CD8-positive, alpha-beta memory T cell (primary cell): Measurements from ENCODE around the gene SESTD1. TPM values are rescaled to one million over a fixed set of nuclear protein-coding genes. Genes with fewer than 3 reads are reported as not detected.
A peak's percentile ranks its signal among the peaks of the same experiment; 100 is the strongest.
"Not testable (repeated sequence)": the region's sequence is repeated elsewhere in the genome, so short reads cannot be mapped to it uniquely, and the experiment has no call there.

Source experiments
- CTCF ChIA-PET: fragments of 350-600 bp; sonication (Branson Sonifier 250); formaldehyde crosslinking; loops from one replicate; lab custom pipeline; 2021; ENCODE audit warnings: antibody characterized with exemption; lab: Charles Lee
- POLR2A ChIA-PET: fragments of 350-600 bp; sonication (Branson Sonifier 250); formaldehyde crosslinking; loops from one replicate; lab custom pipeline; 2021; ENCODE audit warnings: antibody characterized with exemption; lab: Charles Lee
- DNase-seq, 5 donors: peaks; one replicate each; pipeline versions ENCODE4 v3.0.0 to v3.0.0-alpha.2; 2020 to 2022; ENCODE audit warnings: mixed read lengths in 1 of 5
- H3K27ac ChIP-seq: one replicate; pipeline ENCODE4 v1.7.0; 2013; ENCODE audit warnings: low read depth, mild to moderate bottlenecking, low read length, moderate library complexity
- H3K27me3 ChIP-seq: 2 replicates; pipeline ENCODE4 v1.7.0; 2013; ENCODE audit warnings: low read length, mild to moderate bottlenecking; ENCODE audit not compliant: insufficient read depth, poor library complexity, severe bottlenecking
- H3K36me3 ChIP-seq: 2 replicates; pipeline ENCODE4 v1.7.0; 2013; ENCODE audit warnings: mild to moderate bottlenecking, low read length, moderate library complexity; ENCODE audit not compliant: insufficient read depth
- H3K4me1 ChIP-seq: 2 replicates; pipeline ENCODE4 v1.7.0; 2013; ENCODE audit warnings: mild to moderate bottlenecking, low read length, moderate library complexity; ENCODE audit not compliant: insufficient read depth
- H3K4me3 ChIP-seq: 2 replicates; pipeline ENCODE4 v1.7.0; 2013; ENCODE audit warnings: mild to moderate bottlenecking, low read length
- H3K9me3 ChIP-seq: 2 replicates; pipeline ENCODE4 v1.7.0; 2013; ENCODE audit warnings: mild to moderate bottlenecking, low read length
- H3K27ac Mint-ChIP-seq, 8 donors: one replicate each; pipeline ENCODE4 v1.8.0; 2020 to 2021; ENCODE audit warnings: mixed read lengths in 8 of 8, mild to moderate bottlenecking in 6 of 8, inconsistent platforms in 3 of 8, moderate library complexity in 3 of 8
- H3K27me3 Mint-ChIP-seq, 2 donors: one replicate each; pipeline ENCODE4 v1.8.0; 2020 to 2021; ENCODE audit warnings: mixed read lengths in 2 of 2, mild to moderate bottlenecking in 1 of 2, moderate library complexity in 1 of 2
- H3K36me3 Mint-ChIP-seq, 3 donors: one replicate each; pipeline ENCODE4 v1.8.0; 2020 to 2021; ENCODE audit warnings: mixed read lengths in 3 of 3, inconsistent platforms in 1 of 3, mild to moderate bottlenecking in 1 of 3
- H3K4me1 Mint-ChIP-seq, 3 donors: one replicate each; pipeline ENCODE4 v1.8.0; 2020 to 2021; ENCODE audit warnings: mixed read lengths in 3 of 3, inconsistent platforms in 1 of 3, mild to moderate bottlenecking in 1 of 3
- H3K4me3 Mint-ChIP-seq, 7 donors: one replicate each; pipeline ENCODE4 v1.8.0; 2020 to 2021; ENCODE audit warnings: mixed read lengths in 7 of 7, mild to moderate bottlenecking in 6 of 7, moderate library complexity in 4 of 7, inconsistent platforms in 2 of 7
- H3K9me3 Mint-ChIP-seq, 5 donors: one replicate each; pipeline ENCODE4 v1.8.0; 2020 to 2022; ENCODE audit warnings: mixed read lengths in 5 of 5, mild to moderate bottlenecking in 3 of 5, moderate library complexity in 2 of 5, inconsistent platforms in 1 of 5
- polyA plus RNA-seq: library from polyadenylated mRNA; unstranded; fragments of 300-500 nt; fragmentation: Illumina TruSeq; gene quantifications from one replicate; pipeline ENCODE4 v1.2.3, GENCODE V29; 2021
- total RNA-seq, 2 experiments: library from RNA; stranded (reverse); gene quantifications; one replicate each; pipeline ENCODE4 v1.2.3, GENCODE V29; 2021

Gene SESTD1
- total and polyA plus RNA-seq, 3 experiments from 2014 or later = 1.6 to 3.7 (median 2.2) TPM

GRCh38 chr2:179104736-179105135 lies 159.9 kb downstream of the SESTD1 start:
- Histone ChIP-seq H3K36me3 (no peaks in the 10 kb centered on the region), H3K27ac (no peak overlapping the region), H3K4me1 (peaks cover 16% of the 10 kb centered on the region), H3K9me3 (no peaks in the 10 kb centered on the region), H3K4me3 (no peak overlapping the region), H3K27me3 (no peaks in the 10 kb centered on the region)
- Mint-ChIP-seq H3K4me1 (peaks cover 14 to 20% (median 18%) of the 10 kb centered on the region in 3 donors), H3K9me3 (no peaks in the 10 kb centered on the region), H3K36me3 (peaks cover 0 to 1% (median 0%) of the 10 kb centered on the region in 3 donors), H3K27ac (no peak overlapping the region), H3K27me3 (no peaks in the 10 kb centered on the region), H3K4me3 (no peak overlapping the region)
- ChIA-PET CTCF (no interaction called here), POLR2A (no interaction called here)
- no peak for DNase-seq

DNA sequence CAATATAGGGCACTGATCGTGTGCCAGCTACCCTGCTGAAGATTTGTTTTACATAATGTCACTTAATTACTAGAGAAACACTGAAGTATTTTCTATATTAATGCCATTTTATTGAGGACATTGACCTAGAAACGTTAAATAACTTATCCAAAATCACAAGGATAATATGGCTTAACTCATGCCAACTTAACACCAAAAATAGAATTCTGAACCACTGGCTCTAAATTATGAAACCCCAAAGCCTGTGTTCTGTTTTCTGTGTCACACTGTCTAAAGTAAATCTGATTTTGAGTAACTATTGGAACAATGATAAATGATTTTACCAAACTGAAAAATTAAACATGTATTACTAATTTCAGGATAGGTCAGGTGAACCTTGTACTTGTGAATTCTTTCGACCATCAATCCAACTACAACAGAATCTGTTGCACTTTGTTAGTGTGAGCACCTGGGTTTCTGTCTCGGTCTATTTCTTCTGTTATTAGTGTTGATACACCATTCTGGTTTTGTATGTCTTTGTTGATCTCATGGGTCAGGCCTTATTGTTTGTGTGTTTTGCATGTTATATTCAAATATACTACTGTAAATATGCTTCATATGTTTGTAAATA lies 166.4 kb downstream of the SESTD1 start:
- POLR2A ChIA-PET = no interaction called here
- Histone ChIP-seq H3K4me3 (no peak overlapping the region), H3K27ac (no peak overlapping the region), H3K9me3 (no peaks in the 10 kb centered on the region), H3K4me1 (peaks cover 11% of the 10 kb centered on the region), H3K27me3 (no peaks in the 10 kb centered on the region), H3K36me3 (no peaks in the 10 kb centered on the region)
- H3K4me3 Mint-ChIP-seq = no peak overlapping the region
- no peaks in the 10 kb centered on the region for H3K36me3 Mint-ChIP-seq
- no peak for DNase-seq
- no peaks in the 10 kb centered on the region for H3K27me3 Mint-ChIP-seq
- H3K4me1 Mint-ChIP-seq = peaks cover 10 to 18% (median 14%) of the 10 kb centered on the region in 3 donors
- CTCF ChIA-PET = no interaction called here
- no peaks in the 10 kb centered on the region for H3K9me3 Mint-ChIP-seq
- no peak overlapping the region for H3K27ac Mint-ChIP-seq

DNA sequence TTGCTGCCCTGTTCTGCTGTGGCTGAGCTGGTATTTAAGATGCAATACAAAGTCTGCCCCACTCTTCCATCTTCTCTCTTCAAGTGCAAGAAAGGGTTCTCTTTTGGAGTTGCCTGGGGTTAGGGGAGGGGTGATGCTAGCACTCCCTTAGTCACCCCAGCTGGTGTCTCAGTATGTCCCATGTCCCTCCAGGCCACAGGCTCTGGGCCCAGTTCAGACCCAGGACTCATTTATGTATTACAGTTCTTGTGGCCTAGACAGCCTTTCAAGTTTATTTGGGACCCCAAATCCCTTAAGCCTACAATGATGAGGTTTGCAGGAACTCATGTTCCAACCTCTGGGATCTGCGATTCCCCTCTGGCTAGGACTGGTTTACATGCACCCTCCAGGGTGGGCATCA lies 167.5 kb downstream of the SESTD1 start:
- ChIA-PET POLR2A (no interaction called here), CTCF (no interaction called here)
- no peak overlapping the region for H3K27ac ChIP-seq
- Mint-ChIP-seq H3K4me3 (no peak overlapping the region), H3K27me3 (no peaks in the 10 kb centered on the region), H3K4me1 (peaks cover 10 to 18% (median 14%) of the 10 kb centered on the region in 3 donors), H3K9me3 (no peaks in the 10 kb centered on the region), H3K27ac (no peak overlapping the region), H3K36me3 (no peaks in the 10 kb centered on the region)
- H3K27me3 ChIP-seq = no peaks in the 10 kb centered on the region
- no peak overlapping the region for H3K4me3 ChIP-seq
- no peaks in the 10 kb centered on the region for H3K36me3 ChIP-seq
- DNase-seq = no peak
- no peaks in the 10 kb centered on the region for H3K9me3 ChIP-seq
- H3K4me1 ChIP-seq = peaks cover 11% of the 10 kb centered on the region

GRCh38 chr2:179096090-179096489 lies 168.5 kb downstream of the SESTD1 start:
- Mint-ChIP-seq H3K9me3 (no peaks in the 10 kb centered on the region), H3K36me3 (no peaks in the 10 kb centered on the region), H3K27ac (peak overlapping the region in 1 of 8 donors; percentile 85), H3K4me1 (peaks cover 10 to 18% (median 14%) of the 10 kb centered on the region in 3 donors), H3K27me3 (no peaks in the 10 kb centered on the region), H3K4me3 (peak overlapping the region in 2 of 7 donors; percentile 20 to 29)
- no peaks in the 10 kb centered on the region for H3K27me3 ChIP-seq
- ChIA-PET CTCF (no interaction called here), POLR2A (no interaction called here)
- no peaks in the 10 kb centered on the region for H3K9me3 ChIP-seq
- H3K4me3 ChIP-seq = no peak overlapping the region
- DNase-seq = peak in 3 of 5 donors; percentile 20 to 46 (median 27)
- no peaks in the 10 kb centered on the region for H3K36me3 ChIP-seq
- no peak overlapping the region for H3K27ac ChIP-seq
- H3K4me1 ChIP-seq = peaks cover 11% of the 10 kb centered on the region

- H3K4me1 ChIP-seq = peaks cover 11% of the 10 kb centered on the region
- H3K9me3 Mint-ChIP-seq, CTCF ChIA-PET, H3K27me3 ChIP-seq, H3K36me3 Mint-ChIP-seq, H3K27ac Mint-ChIP-seq, H3K4me3 Mint-ChIP-seq, POLR2A ChIA-PET, H3K27me3 Mint-ChIP-seq, H3K27ac ChIP-seq, H3K36me3 ChIP-seq, DNase-seq, H3K9me3 ChIP-seq, H3K4me3 ChIP-seq: not testable (repeated sequence)
- H3K4me1 Mint-ChIP-seq = peaks cover 10 to 18% (median 14%) of the 10 kb centered on the region in 3 donors
Measured at GRCh38 chr2:179092912-179093311, 171.7 kb downstream of the SESTD1 start.

DNA sequence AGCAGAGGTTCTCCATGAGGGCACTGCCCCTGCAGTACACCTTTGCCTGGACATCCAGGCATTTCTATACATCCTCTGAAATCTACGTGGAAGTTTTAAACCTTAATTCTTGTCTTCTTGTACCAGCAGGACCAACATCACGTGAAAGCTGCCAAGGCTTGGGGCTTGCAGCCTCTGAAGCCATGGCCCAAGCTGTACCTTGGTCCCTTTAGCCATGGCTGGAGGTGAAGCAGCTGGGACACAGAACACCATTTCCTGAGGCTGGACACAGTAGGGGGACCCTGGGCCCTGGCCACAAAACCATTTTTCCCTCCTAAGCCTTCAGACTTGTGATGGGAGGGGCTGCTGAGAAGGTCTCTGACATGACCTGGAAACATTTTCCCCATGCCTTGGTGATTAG lies 181.9 kb downstream of the SESTD1 start:
- no peaks in the 10 kb centered on the region for H3K36me3 Mint-ChIP-seq
- H3K9me3 ChIP-seq = no peaks in the 10 kb centered on the region
- no peak overlapping the region for H3K27ac ChIP-seq
- ChIA-PET POLR2A (no interaction called here), CTCF (no interaction called here)
- H3K4me3 Mint-ChIP-seq = no peak overlapping the region
- no peaks in the 10 kb centered on the region for H3K27me3 Mint-ChIP-seq
- no peaks in the 10 kb centered on the region for H3K36me3 ChIP-seq
- H3K27ac Mint-ChIP-seq = no peak overlapping the region
- no peak overlapping the region for H3K4me3 ChIP-seq
- peaks cover 4 to 11% (median 8%) of the 10 kb centered on the region in 5 donors for H3K9me3 Mint-ChIP-seq
- no peaks in the 10 kb centered on the region for H3K27me3 ChIP-seq
- DNase-seq = no peak
- no peaks in the 10 kb centered on the region for H3K4me1 ChIP-seq
- H3K4me1 Mint-ChIP-seq = no peaks in the 10 kb centered on the region

GRCh38 chr2:179081954-179082353 lies 182.7 kb downstream of the SESTD1 start:
- H3K27ac Mint-ChIP-seq = no peak overlapping the region
- ChIA-PET CTCF (no interaction called here), POLR2A (no interaction called here)
- H3K36me3 Mint-ChIP-seq = no peaks in the 10 kb centered on the region
- no peaks in the 10 kb centered on the region for H3K36me3 ChIP-seq
- H3K4me1 Mint-ChIP-seq = no peaks in the 10 kb centered on the region
- peaks cover 6 to 15% (median 8%) of the 10 kb centered on the region in 5 donors for H3K9me3 Mint-ChIP-seq
- no peak overlapping the region for H3K4me3 ChIP-seq
- no peaks in the 10 kb centered on the region for H3K27me3 Mint-ChIP-seq
- H3K9me3 ChIP-seq = no peaks in the 10 kb centered on the region
- no peak overlapping the region for H3K4me3 Mint-ChIP-seq
- no peaks in the 10 kb centered on the region for H3K27me3 ChIP-seq
- H3K4me1 ChIP-seq = no peaks in the 10 kb centered on the region
- no peak for DNase-seq
- no peak overlapping the region for H3K27ac ChIP-seq

GRCh38 chr2:179072527-179072926 lies 192.1 kb downstream of the SESTD1 start:
- no peak for DNase-seq
- Mint-ChIP-seq H3K9me3 (peaks cover 0 to 7% (median 2%) of the 10 kb centered on the region in 5 donors), H3K27me3 (peaks cover 0 to 4% of the 10 kb centered on the region in 2 donors), H3K4me1 (no peaks in the 10 kb centered on the region), H3K27ac (no peak overlapping the region), H3K4me3 (no peak overlapping the region), H3K36me3 (no peaks in the 10 kb centered on the region)
- Histone ChIP-seq H3K4me3 (no peak overlapping the region), H3K27ac (no peak overlapping the region), H3K4me1 (no peaks in the 10 kb centered on the region), H3K9me3 (no peaks in the 10 kb centered on the region), H3K36me3 (no peaks in the 10 kb centered on the region), H3K27me3 (no peaks in the 10 kb centered on the region)
- CTCF ChIA-PET = no interaction called here
- POLR2A ChIA-PET = no interaction called here
